HCT116 (cell line): Measurements from ENCODE around the gene GPR108. TPM values are rescaled to one million over a fixed set of nuclear protein-coding genes. Genes with fewer than 3 reads are reported as not detected.

Experiments used
- ATAC-seq: fragments of 200-7000 bp; cut with Tn5 transposase; 2 replicates; pipeline ENCODE4 v1.9.1; 2020; ENCODE audit warnings: mild to moderate bottlenecking, moderate library complexity
- BruUV-seq: library from RNA; stranded (reverse); fragments of 400-500 nt; replicated peaks from 2 replicates; lab custom pipeline; 2021; lab: Mats Ljungman, UMichigan
- CTCF ChIA-PET: fragments of 300-600 bp; sonication (Branson Sonifier 250); formaldehyde crosslinking; loops from one replicate; lab custom pipeline; 2021; ENCODE audit warnings: antibody characterized with exemption; lab: Charles Lee
- POLR2A ChIA-PET: fragments of 300-600, 350-600 bp; sonication (Branson Sonifier 250); formaldehyde crosslinking; loops from one replicate; lab custom pipeline; 2021; ENCODE audit warnings: antibody characterized with exemption; lab: Charles Lee
- RAD21 ChIA-PET, 2 experiments: fragments of 300-600 bp; sonication (Branson Sonifier 250); formaldehyde crosslinking; loops; one replicate each; lab custom pipeline; 2023; ENCODE audit warnings: low total read pairs in 2 of 2; ENCODE audit not compliant: uncharacterized antibody in 2 of 2, unreplicated experiment in 2 of 2, low non-redundant PET in 1 of 2; lab: Charles Lee
- DNase-seq: peaks from one replicate; pipeline ENCODE4 v3.0.0-alpha.2; 2010; ENCODE audit warnings: low read depth, low spot score
- H2AFZ ChIP-seq: fragments of 200-600 bp; shearing (Covaris generic), sonication (generic); 2 replicates; pipeline ENCODE4 v1.6.1; 2017; ENCODE audit warnings: low read depth, mixed run types, mixed read lengths, antibody characterized with exemption, low read length; ENCODE audit not compliant: poor library complexity, severe bottlenecking
- H3K27ac ChIP-seq: 2 replicates; pipeline ENCODE4 v1.5.1; 2012; ENCODE audit warnings: low read depth, low read length
- H3K27me3 ChIP-seq: fragments of 200-600 bp; sonication (generic); 2 replicates; pipeline ENCODE4 v1.6.1; 2016; ENCODE audit warnings: mixed run types, low read length, mixed read lengths; ENCODE audit not compliant: insufficient read depth
- H3K36me3 ChIP-seq, 2 experiments: fragments of 200-500 bp in 1 of 2; fragments of 200-600 bp in 1 of 2; sonication (Bioruptor generic) in 1 of 2; sonication (generic) in 1 of 2; 2 replicates each; pipeline versions ENCODE4 v1.5.1 to v1.6.1; 2014 to 2016; ENCODE audit warnings: low read length in 2 of 2, inconsistent platforms in 1 of 2, mixed read lengths in 1 of 2, mixed run types in 1 of 2; ENCODE audit not compliant: insufficient read depth in 2 of 2, control insufficient read depth in 1 of 2
- H3K4me1 ChIP-seq, 2 experiments: fragments of 200-600 bp in 1 of 2; sonication (generic) in 1 of 2; 2 replicates each; pipeline versions ENCODE4 v1.5.1 to v1.6.1; 2012 to 2017; ENCODE audit warnings: low read length in 2 of 2, inconsistent platforms in 1 of 2, mild to moderate bottlenecking in 1 of 2, mixed read lengths in 1 of 2, mixed run types in 1 of 2, moderate library complexity in 1 of 2; ENCODE audit not compliant: insufficient read depth in 2 of 2, control insufficient read depth in 1 of 2
- H3K4me2 ChIP-seq: fragments of 200-600 bp; sonication (generic); 2 replicates; pipeline ENCODE4 v1.6.1; 2017; ENCODE audit warnings: mixed run types, low read length, mixed read lengths
- H3K4me3 ChIP-seq, 2 experiments: fragments of 200-600 bp in 1 of 2; sonication (generic) in 1 of 2; replicated peaks in 1 of 2; 2 replicates each; pipeline ENCODE4 v1.5.1; 2011 to 2016; ENCODE audit warnings: low read length in 2 of 2, control low read depth in 1 of 2, low read depth in 1 of 2, mild to moderate bottlenecking in 1 of 2, mixed read lengths in 1 of 2, mixed run types in 1 of 2
- H3K79me2 ChIP-seq: fragments of 200-600 bp; sonication (generic); 2 replicates; pipeline ENCODE4 v1.6.1; 2017; ENCODE audit warnings: mild to moderate bottlenecking, mixed run types, low read length, moderate library complexity, mixed read lengths; ENCODE audit not compliant: insufficient read depth
- H3K9ac ChIP-seq: fragments of 200-600 bp; sonication (generic); 2 replicates; pipeline ENCODE4 v1.6.1; 2016; ENCODE audit warnings: low read length, mixed read lengths
- H3K9me2 ChIP-seq: fragments of 200-600 bp; sonication (generic), shearing (Covaris generic); 2 replicates; pipeline ENCODE4 v1.6.1; 2017; ENCODE audit warnings: mixed run types, mild to moderate bottlenecking, moderate library complexity; ENCODE audit not compliant: insufficient read depth
- H3K9me3 ChIP-seq, 2 experiments: fragments of 200-500 bp in 1 of 2; fragments of 200-600 bp in 1 of 2; sonication (Bioruptor generic) in 1 of 2; sonication (generic) in 1 of 2; 2 replicates each; pipeline ENCODE4 v1.6.1; 2014 to 2017; ENCODE audit warnings: low read length in 2 of 2, mixed read lengths in 2 of 2, inconsistent platforms in 1 of 2, low read depth in 1 of 2, mild to moderate bottlenecking in 1 of 2, mixed run types in 1 of 2, moderate library complexity in 1 of 2; ENCODE audit not compliant: control insufficient read depth in 1 of 2, insufficient read depth in 1 of 2
- H4K20me1 ChIP-seq: fragments of 200-600 bp; sonication (generic), shearing (Covaris generic); 2 replicates; pipeline ENCODE4 v1.6.1; 2017; ENCODE audit warnings: mixed run types, mild to moderate bottlenecking, moderate library complexity; ENCODE audit not compliant: insufficient read depth
- ATF3 ChIP-seq: IDR thresholded peaks from 2 replicates; pipeline ENCODE4 v1.6.1; 2012
- CBX3 ChIP-seq: IDR thresholded peaks from 2 replicates; pipeline ENCODE4 v1.6.1; 2012; ENCODE audit warnings: low read depth
- ELF1 ChIP-seq: IDR thresholded peaks from 2 replicates; pipeline ENCODE4 v1.6.1; 2012; ENCODE audit warnings: low read depth, borderline replicate concordance
- EZH2 ChIP-seq: fragments of 200-600 bp; sonication (generic); IDR thresholded peaks from 2 replicates; pipeline ENCODE4 v1.6.1; 2017; ENCODE audit warnings: antibody characterized with exemption, mixed run types
- FOSL1 ChIP-seq: IDR thresholded peaks from 2 replicates; pipeline ENCODE4 v1.6.1; 2012; ENCODE audit warnings: low read depth
- MAX ChIP-seq: IDR thresholded peaks from 2 replicates; pipeline ENCODE4 v1.6.1; 2012
- REST ChIP-seq: IDR thresholded peaks from 2 replicates; pipeline ENCODE4 v1.6.1; 2012; ENCODE audit warnings: low read depth
- SIN3A ChIP-seq: IDR thresholded peaks from 2 replicates; pipeline ENCODE4 v1.6.1; 2012; ENCODE audit warnings: low read depth
- TCF7L2 ChIP-seq: IDR thresholded peaks from 2 replicates; pipeline ENCODE4 v1.7.0; 2011; ENCODE audit warnings: borderline replicate concordance, inconsistent platforms; ENCODE audit not compliant: insufficient read depth, insufficient read length; ENCODE audit errors: extremely low read depth
- ZBTB33 ChIP-seq: IDR thresholded peaks from 2 replicates; pipeline ENCODE4 v1.6.1; 2011; ENCODE audit warnings: mild to moderate bottlenecking, low read length, moderate library complexity; ENCODE audit not compliant: insufficient replicate concordance; ENCODE audit errors: extremely low read depth
- ZFX ChIP-seq: fragments of 450-650 bp; IDR thresholded peaks from 2 replicates; pipeline ENCODE4 v1.6.1; 2017
- ZNF274 ChIP-seq: fragments of 200-500 bp; sonication (Bioruptor generic); IDR thresholded peaks from 2 replicates; pipeline ENCODE4 v1.6.1; 2014; ENCODE audit warnings: mild to moderate bottlenecking, low read depth, low read length, inconsistent platforms
- intact Hi-C: fragments of 100-400 bp; cut with micrococcal nuclease; formaldehyde crosslinking; loops from 2 replicates; pipeline ENCODE4 v1.10.0; 2022
- total RNA-seq: library from RNA; stranded (reverse); gene quantifications from one replicate; pipeline ENCODE4 v1.2.1, GENCODE V29; 2021; ENCODE audit not compliant: unreplicated experiment

Gene GPR108
- total RNA-seq, 1 experiment from 2014 or later, result 75.0 TPM

- TF ChIP-seq REST, result no peak
- TF ChIP-seq, all 23 proteins: peak for 0
Measured at GRCh38 chr19:6712692-6713670, 24.4 kb downstream of the GPR108 start (continued).

GRCh38 chr19:6712231-6712630, 25.1 kb downstream of the GPR108 start:
- no peak for ATAC-seq

More at GRCh38 chr19:6712231-6712630, 25.1 kb downstream of the GPR108 start:
- ChIA-PET POLR2A (no interaction called here), CTCF (no interaction called here), RAD21 (no interaction called here)
- no peak overlapping the region for H3K4me2 ChIP-seq
- H3K9me3 ChIP-seq, result no peaks in the 10 kb centered on the region
- H3K4me3 ChIP-seq, result no peak overlapping the region
- DNase-seq, result no peak
- intact Hi-C loops, result no loop called here
- H3K27ac ChIP-seq, result no peak overlapping the region
- TF ChIP-seq CBX3 (no peak), ATF3 (no peak), SIN3A (no peak), TCF7L2 (no peak), EZH2 (no peak), ZBTB33 (no peak), ZNF274 (no peak), FOSL1 (no peak), ZFX (no peak), MAX (no peak), ELF1 (no peak)
- no peak overlapping the region for H2AFZ ChIP-seq
- H3K79me2 ChIP-seq, result no peaks in the 10 kb centered on the region
- no peak overlapping the region for H3K9ac ChIP-seq
- no TSS peak for BruUV-seq
- no peaks in the 10 kb centered on the region for H3K36me3 ChIP-seq
- no peaks in the 10 kb centered on the region for H3K9me2 ChIP-seq
- 0 out of 4 replicates have a peak, but pooled peaks cover 0 to under 1% of the 10 kb centered on the region in 2 experiments for H3K4me1 ChIP-seq
- H4K20me1 ChIP-seq, result no peaks in the 10 kb centered on the region
- H3K27me3 ChIP-seq, result no peaks in the 10 kb centered on the region; the same call in 1 of the 2 replicates
